ENCODE data around the gene GON7.

GON7 gene

GRCh38 chr14:93156693-93157369, 50.0 kb downstream of the GON7 start:
- DNase-seq = no peak

GRCh38 chr14:93155667-93156066, 51.2 kb downstream of the GON7 start:
- no peak for DNase-seq

GRCh38 chr14:93153121-93153520, 53.7 kb downstream of the GON7 start:
- no peak for DNase-seq

Data from NCI-H2227 treated with DMSO at 0.1 percent for 48 hours (cell line).